Spleen (tissue), 11 donors: ENCODE measurements around the gene LILRB2. TPM values are rescaled to one million over a fixed set of nuclear protein-coding genes. Genes with fewer than 3 reads are reported as not detected.

Source experiments
- DNase-seq: peaks from one replicate; pipeline ENCODE4 v3.0.0-alpha.2; 2020
- H3K27ac ChIP-seq, 8 donors: fragments of 200-600 bp; sonication (generic) in 7 of 8; 1 replicate in 4 of 8; 2 replicates in 4 of 8; pipeline versions ENCODE4 v1.5.0 to v1.8.0; 2016 to 2021; ENCODE audit warnings: inconsistent platforms in 4 of 8, mild to moderate bottlenecking in 4 of 8, moderate library complexity in 1 of 8
- H3K27me3 ChIP-seq, 7 donors: fragments of 200-600 bp; sonication (generic) in 6 of 7; replicated peaks in 1 of 7; 1 replicate in 4 of 7; 2 replicates in 3 of 7; pipeline versions ENCODE4 v1.5.0 to v1.8.0; 2016 to 2021; ENCODE audit warnings: inconsistent platforms in 3 of 7, mild to moderate bottlenecking in 1 of 7
- H3K36me3 ChIP-seq, 6 donors: fragments of 200-600 bp; sonication (generic) in 5 of 6; 1 replicate in 4 of 6; 2 replicates in 2 of 6; pipeline versions ENCODE4 v1.5.0 to v1.8.0; 2016 to 2021; ENCODE audit warnings: inconsistent platforms in 2 of 6
- H3K4me1 ChIP-seq, 6 donors: fragments of 200-600 bp; sonication (generic) in 5 of 6; 1 replicate in 3 of 6; 2 replicates in 3 of 6; pipeline versions ENCODE4 v1.5.0 to v1.8.0; 2016 to 2021; ENCODE audit warnings: inconsistent platforms in 3 of 6
- H3K4me3 ChIP-seq, 8 donors: fragments of 200-600 bp; sonication (generic) in 7 of 8; 1 replicate in 4 of 8; 2 replicates in 4 of 8; pipeline versions ENCODE4 v1.5.0 to v1.8.0; 2016 to 2021; ENCODE audit warnings: inconsistent platforms in 4 of 8, mild to moderate bottlenecking in 4 of 8, moderate library complexity in 2 of 8
- H3K9me3 ChIP-seq, 8 donors: fragments of 200-600 bp; sonication (generic) in 7 of 8; 1 replicate in 4 of 8; 2 replicates in 4 of 8; pipeline versions ENCODE4 v1.5.0 to v1.8.0; 2016 to 2021; ENCODE audit warnings: inconsistent platforms in 4 of 8
- CTCF ChIP-seq, 11 experiments: fragments of 200-600 bp in 7 of 11; fragments of 450-650 bp in 4 of 11; sonication (generic) in 4 of 11; IDR thresholded peaks in 8 of 11; conservative IDR thresholded peaks in 3 of 11; 1 replicate in 7 of 11; 2 replicates in 4 of 11; pipeline versions ENCODE4 v1.4.0 to v1.8.0; 2016 to 2021; ENCODE audit warnings: antibody characterized with exemption in 11 of 11, inconsistent platforms in 4 of 11, mild to moderate bottlenecking in 1 of 11
- POLR2A ChIP-seq, 3 donors: fragments of 450-650 bp; IDR thresholded peaks; one replicate each; pipeline ENCODE4 v1.5.1; 2017; ENCODE audit warnings: antibody characterized with exemption in 3 of 3, mild to moderate bottlenecking in 1 of 3
- POLR2AphosphoS5 ChIP-seq, 3 donors: sonication (generic); formaldehyde crosslinking; IDR thresholded peaks; one replicate each; pipeline ENCODE4 v1.5.1; 2017; ENCODE audit warnings: antibody characterized with exemption in 3 of 3
- WGBS, 5 donors: extraction: QIAGEN DNeasy Blood & Tissue Kit in 3 of 5; methylation state at CpG; one replicate each; pipeline versions ENCODE4 v1.1.5 to v1.1.7; 2013 to 2018; 5-methylcytosine and 5-hydroxymethylcytosine counted together
- intact Hi-C: fragments of 100-400 bp; cut with DNase I; formaldehyde crosslinking; loops from one replicate; pipeline ENCODE4 v1.15.0; 2023; ENCODE audit warnings: low total_unique reads
- polyA plus RNA-seq, 3 donors: library from polyadenylated mRNA; stranded (reverse); fragments of 200-250 nt; gene quantifications; one replicate each; pipeline ENCODE4 v1.2.1, GENCODE V29; 2013
- total RNA-seq, 7 donors: library from RNA; depleted of rRNA in 3 of 7; stranded (reverse); fragments of >200 nt in 3 of 7; fragmentation: NEBNext Ultra II Directional in 4 of 7; extraction: Animal tissue kit (Norgen Biotek cat#: 25700) in 4 of 7; gene quantifications; one replicate each; pipeline versions ENCODE4 v1.1.0 to v1.2.1, GENCODE V29; 2016 to 2021
- donor health status: healthy with polysubstance abuse.
- donor health status: DM: no; HTN: no; CAD: no; lungs with moderate emphysema.
- donor health status: DM: no; HTN: no; CAD: no.
- donor health status: Bipolar disorder and iron deficiency.
- donor health status: healthy.
- donor health status: DM: no; HTN: no; CAD: no.
- donor health status: DM: yes; HTN: yes; CAD: no.

The LILRB2 gene
- total and polyA plus RNA-seq, 10 donors, result 10.2 to 209 (median 81.5) TPM

DNA sequence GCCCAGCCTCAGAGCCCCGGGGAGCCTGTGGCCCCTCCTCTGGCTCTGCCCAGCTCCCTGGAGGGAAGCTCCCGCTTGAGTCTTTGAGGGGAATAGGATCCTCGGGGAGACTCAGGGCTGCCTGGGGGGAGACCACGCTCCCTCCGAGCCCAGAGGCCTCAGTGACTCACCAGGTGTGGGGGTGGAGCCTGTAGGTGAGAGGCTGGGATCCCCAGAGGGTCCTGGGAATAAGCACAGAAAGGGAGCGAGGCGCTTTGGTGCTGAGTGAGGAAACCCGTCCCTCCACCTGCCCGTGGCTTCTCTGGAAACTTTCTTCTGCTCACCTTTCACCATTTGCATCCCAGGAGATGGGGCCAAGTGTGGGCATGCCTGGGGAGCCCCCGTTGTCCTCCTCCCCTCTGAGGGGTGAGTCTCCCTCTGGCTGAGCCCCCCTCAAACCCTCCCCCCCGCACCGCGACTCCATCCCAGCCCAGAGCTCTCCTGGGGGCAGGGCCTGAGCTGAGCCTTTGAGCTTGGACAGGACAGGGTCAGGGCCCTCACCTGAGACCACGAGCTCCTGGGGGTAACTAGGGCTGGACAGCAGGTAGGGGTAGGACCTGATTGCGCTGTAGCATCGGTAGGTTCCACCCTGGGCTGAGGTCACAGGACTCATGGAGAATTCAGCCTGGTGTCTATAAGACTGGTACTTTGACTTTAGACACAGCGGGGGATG is 26.6 kb downstream of the LILRB2 start:
- TF ChIP-seq POLR2A (IDR thresholded peaks at IDR 0.05) (no peak), POLR2AphosphoS5 (IDR thresholded peaks at IDR 0.05) (no peak), CTCF (IDR thresholded peaks at IDR 0.05 in 8 of 11, conservative IDR thresholded peaks at IDR 0.05 in 3 of 11) (no peak)
- H3K27me3 ChIP-seq, result peaks cover 0 to 59% (median 0%) of the 10 kb centered on the region in 7 donors
- intact Hi-C loops, result no loop called here
- H3K27ac ChIP-seq, result peak overlapping the region in 2 of 8 donors; percentile 14 to 75
- H3K4me1 ChIP-seq, result peaks cover 0 to 65% (median 21%) of the 10 kb centered on the region in 6 donors
- 65 to 80% (median 74%) methylated on average over 11 to 17 of the region's 17 CpGs for WGBS, 5 donors
- H3K36me3 ChIP-seq, result peaks cover 0 to 28% (median 0%) of the 10 kb centered on the region in 6 donors
- no peaks in the 10 kb centered on the region for H3K9me3 ChIP-seq
- no peak for DNase-seq
- peak overlapping the region in 1 of 8 donors; percentile 62 for H3K4me3 ChIP-seq

DNA sequence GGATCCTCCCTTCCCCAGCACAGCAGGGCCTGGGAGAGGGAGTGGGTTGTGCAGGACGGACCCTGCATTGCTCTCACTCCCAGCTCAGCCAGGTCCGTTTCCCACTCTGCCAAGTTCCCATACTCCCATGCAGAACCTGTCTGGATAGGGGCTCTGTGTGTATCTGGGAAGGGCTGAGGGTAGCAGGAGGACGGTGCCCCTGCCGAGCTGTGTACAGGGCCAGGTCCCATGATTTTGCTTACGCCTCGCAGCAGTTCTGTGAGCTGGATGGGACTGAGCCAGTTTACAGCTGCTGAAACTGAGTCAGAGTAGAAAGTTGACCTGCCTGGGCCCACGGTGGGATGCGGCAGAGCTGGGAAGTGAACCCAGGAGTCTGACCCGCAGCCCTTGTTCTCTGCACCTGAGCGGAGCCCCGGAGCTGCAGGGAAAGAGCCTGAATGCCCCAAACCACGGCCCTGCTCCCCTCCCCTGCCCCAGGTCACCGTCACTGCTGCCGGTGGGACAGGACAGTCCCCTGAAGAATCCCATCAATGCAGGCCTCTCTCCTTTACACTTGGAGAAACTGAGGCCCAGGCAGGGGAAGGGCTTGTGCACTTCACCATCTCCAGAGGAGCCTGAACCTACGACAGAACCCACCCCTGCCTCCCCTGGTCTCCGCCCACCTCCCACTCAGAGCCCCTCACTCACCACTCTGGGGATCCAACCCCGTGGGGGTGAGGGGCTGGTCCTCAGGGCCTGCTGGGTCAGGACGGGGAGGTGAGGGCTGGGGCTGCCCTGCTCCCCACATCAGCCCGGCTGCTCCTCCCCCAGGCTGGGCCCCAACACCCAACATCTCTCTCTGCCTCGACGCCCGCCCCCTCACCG is 27.3 kb downstream of the LILRB2 start:
- TF ChIP-seq POLR2AphosphoS5 (IDR thresholded peaks at IDR 0.05) (no peak), POLR2A (IDR thresholded peaks at IDR 0.05) (no peak), CTCF (IDR thresholded peaks at IDR 0.05 in 8 of 11, conservative IDR thresholded peaks at IDR 0.05 in 3 of 11) (no peak)
- intact Hi-C loops, result no loop called here
- Histone ChIP-seq H3K27me3 (peaks cover 0 to 59% (median 0%) of the 10 kb centered on the region in 7 donors), H3K36me3 (peaks cover 0 to 28% (median 0%) of the 10 kb centered on the region in 6 donors), H3K9me3 (no peaks in the 10 kb centered on the region), H3K4me3 (no peak overlapping the region), H3K27ac (peak overlapping the region in 3 of 8 donors; percentile 11 to 75 (median 45)), H3K4me1 (peaks cover 0 to 72% (median 23%) of the 10 kb centered on the region in 6 donors)
- 67 to 85% (median 78%) methylated on average over 15 to 23 of the region's 23 CpGs for WGBS, 5 donors
- no peak for DNase-seq

- no peak for DNase-seq
- Histone ChIP-seq H3K4me1 (peaks cover 0 to 77% (median 30%) of the 10 kb centered on the region in 6 donors), H3K4me3 (no peak overlapping the region), H3K9me3 (no peaks in the 10 kb centered on the region), H3K36me3 (peaks cover 0 to 28% (median 0%) of the 10 kb centered on the region in 6 donors), H3K27ac (peak overlapping the region in 4 of 8 donors; percentile 10 to 55 (median 44)), H3K27me3 (peaks cover 0 to 58% (median 0%) of the 10 kb centered on the region in 7 donors)
- 69 to 95% (median 86%) methylated on average over 10 to 11 of the region's 11 CpGs for WGBS, 5 donors
- intact Hi-C loops, result no loop called here
- TF ChIP-seq CTCF (IDR thresholded peaks at IDR 0.05 in 8 of 11, conservative IDR thresholded peaks at IDR 0.05 in 3 of 11) (no peak), POLR2A (IDR thresholded peaks at IDR 0.05) (no peak), POLR2AphosphoS5 (IDR thresholded peaks at IDR 0.05) (no peak)
Measured at GRCh38 chr19:54252845-54253244, 28.1 kb downstream of the LILRB2 start.
